Fibroblast of pulmonary artery (primary cell): Measurements from ENCODE around the gene AKR1B15.

Experiments
- DNase-seq: peaks from one replicate; pipeline ENCODE4 v3.0.0-alpha.2; 2010; ENCODE audit warnings: low read depth
- H3K4me3 ChIP-seq: replicated peaks from 2 replicates; pipeline ENCODE4 v1.5.1; 2011; ENCODE audit warnings: low read depth, mild to moderate bottlenecking, control low read depth, low read length, moderate library complexity
- TF ChIP-seq, protein P1 (sequence below): IDR thresholded peaks from 2 replicates; pipeline ENCODE4 v1.5.1; 2011; ENCODE audit warnings: mild to moderate bottlenecking, control low read depth, low read length, inconsistent platforms; ENCODE audit errors: missing control alignments

The AKR1B15 gene

DNA sequence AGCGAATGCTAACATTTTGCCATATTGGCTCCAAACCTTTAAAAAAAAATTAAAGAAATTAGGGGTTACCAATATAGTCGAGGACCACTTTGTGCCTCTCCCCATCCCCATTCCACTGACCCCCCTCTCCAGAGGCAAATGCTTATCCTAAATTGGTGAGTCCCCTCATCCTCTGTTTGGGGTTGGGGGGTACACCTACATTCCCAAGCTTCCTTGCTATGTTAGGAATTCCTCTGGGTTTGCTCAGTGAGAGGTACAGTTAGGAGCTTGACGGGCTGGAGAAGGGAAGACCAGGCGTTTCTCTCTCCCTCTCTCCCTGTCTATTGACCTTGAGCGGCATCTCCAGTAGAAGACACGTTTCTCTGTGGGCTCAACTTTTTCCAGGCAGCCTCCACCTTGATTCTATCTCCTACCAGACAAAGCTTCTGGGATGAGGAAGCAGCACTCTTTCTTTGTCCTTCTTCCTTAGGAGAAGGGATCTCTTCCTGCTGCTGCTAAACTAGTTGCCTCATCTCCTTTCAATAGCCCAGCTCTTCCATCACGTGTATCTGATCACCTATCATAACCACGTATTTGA is 6.6 kb upstream of the AKR1B15 start:
- DNase-seq, result no peak
- H3K4me3 ChIP-seq, result no peak overlapping the region
- TF ChIP-seq, protein P1, sequence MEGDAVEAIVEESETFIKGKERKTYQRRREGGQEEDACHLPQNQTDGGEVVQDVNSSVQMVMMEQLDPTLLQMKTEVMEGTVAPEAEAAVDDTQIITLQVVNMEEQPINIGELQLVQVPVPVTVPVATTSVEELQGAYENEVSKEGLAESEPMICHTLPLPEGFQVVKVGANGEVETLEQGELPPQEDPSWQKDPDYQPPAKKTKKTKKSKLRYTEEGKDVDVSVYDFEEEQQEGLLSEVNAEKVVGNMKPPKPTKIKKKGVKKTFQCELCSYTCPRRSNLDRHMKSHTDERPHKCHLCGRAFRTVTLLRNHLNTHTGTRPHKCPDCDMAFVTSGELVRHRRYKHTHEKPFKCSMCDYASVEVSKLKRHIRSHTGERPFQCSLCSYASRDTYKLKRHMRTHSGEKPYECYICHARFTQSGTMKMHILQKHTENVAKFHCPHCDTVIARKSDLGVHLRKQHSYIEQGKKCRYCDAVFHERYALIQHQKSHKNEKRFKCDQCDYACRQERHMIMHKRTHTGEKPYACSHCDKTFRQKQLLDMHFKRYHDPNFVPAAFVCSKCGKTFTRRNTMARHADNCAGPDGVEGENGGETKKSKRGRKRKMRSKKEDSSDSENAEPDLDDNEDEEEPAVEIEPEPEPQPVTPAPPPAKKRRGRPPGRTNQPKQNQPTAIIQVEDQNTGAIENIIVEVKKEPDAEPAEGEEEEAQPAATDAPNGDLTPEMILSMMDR, result no peak

DNA sequence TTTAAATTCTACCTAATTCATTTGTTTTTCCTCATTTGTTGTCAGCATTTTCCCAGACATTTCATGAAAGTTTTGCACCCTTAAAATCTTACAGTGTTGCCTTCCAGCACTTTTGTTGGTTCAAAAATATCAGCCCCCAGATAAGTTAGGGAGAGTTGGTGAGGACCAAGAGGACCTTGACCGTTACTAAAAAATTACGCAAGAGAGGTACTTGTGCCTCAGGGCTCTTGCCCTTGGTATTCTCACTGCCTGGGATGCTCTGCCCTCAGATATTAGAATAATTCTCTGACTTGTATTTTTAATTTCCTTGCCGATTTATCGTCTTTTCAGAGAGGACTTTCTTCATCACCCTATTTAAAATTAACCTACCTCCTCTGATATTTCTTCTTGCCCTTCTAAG is 3.5 kb upstream of the AKR1B15 start:
- no peak overlapping the region for H3K4me3 ChIP-seq
- TF ChIP-seq, protein P1, result no peak
- DNase-seq, result no peak

DNA sequence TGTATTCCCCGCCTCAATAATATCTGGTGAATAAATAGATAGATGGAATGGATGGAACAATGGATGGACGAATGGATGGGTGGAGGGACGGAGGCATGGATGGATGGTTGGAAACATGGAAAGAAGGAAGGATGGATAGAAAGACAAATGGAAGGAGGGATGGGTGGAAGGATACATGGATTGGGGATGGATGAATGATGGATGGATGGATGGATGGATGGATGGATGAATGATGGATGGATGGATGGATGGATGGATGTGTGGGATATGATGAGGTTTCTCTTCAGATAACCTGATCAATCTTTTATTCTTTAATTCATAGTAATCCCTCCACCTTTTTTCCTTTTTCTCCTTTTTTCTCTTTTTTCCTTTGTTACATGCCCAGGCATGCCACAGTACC is 3.0 kb upstream of the AKR1B15 start:
- TF ChIP-seq, protein P1, result no peak
- H3K4me3 ChIP-seq, result no peak overlapping the region
- no peak for DNase-seq

DNA sequence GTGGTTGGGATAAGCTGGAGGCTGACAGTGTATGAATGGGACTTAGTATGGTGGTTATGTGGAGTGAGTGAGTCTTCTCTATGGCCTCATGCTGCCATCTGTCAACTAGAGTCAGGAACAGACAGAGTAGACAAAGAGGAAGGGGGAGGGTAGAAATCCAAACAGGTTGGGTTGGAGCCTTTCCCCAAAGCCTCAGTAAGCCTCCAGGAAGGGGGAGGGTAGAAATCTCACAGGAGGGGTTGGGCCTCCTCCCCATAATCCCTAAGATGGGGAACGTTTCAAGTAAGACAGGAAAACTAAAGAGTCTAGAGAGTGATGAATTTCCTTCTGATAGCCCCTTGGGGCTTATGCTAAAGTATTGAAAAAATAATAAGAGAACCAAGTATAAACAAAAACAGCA is 2.0 kb upstream of the AKR1B15 start:
- TF ChIP-seq, protein P1, result no peak
- DNase-seq, result no peak
- H3K4me3 ChIP-seq, result no peak overlapping the region

DNA sequence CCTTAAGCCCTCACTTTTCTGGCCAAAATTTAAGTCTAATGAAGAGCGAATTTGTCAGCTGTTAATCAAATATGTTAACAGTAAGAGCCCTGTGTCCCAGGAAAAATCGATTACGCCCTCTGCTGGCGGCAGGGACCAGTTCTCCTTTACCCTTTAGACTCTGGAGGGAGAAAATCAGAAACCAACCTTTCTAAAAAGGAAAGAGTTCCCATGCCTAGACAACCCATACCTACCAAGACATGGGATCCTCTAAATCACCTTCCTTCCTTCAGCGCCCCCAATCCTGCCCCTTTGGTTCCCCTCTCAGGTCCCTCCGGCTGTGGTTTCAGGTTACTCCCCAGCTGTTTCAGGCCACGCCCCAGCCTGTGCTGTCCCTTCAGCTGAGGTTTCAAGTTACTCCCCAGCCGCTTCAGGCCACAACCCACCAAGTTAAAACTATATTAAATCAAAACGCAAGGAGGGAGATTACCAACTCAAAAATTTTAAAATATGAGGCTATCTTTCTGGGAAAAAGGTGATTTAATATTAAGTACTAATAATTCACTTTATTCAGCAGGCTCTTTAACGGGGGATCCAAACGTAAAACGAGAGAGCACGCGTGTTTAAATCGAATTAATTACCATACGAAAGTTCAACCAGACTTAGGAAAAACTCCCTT is 1.4 kb upstream of the AKR1B15 start:
- TF ChIP-seq, protein P1, result peak; percentile 89
- H3K4me3 ChIP-seq, result peak overlapping the region; percentile 55
- peak; percentile 70 for DNase-seq

DNA sequence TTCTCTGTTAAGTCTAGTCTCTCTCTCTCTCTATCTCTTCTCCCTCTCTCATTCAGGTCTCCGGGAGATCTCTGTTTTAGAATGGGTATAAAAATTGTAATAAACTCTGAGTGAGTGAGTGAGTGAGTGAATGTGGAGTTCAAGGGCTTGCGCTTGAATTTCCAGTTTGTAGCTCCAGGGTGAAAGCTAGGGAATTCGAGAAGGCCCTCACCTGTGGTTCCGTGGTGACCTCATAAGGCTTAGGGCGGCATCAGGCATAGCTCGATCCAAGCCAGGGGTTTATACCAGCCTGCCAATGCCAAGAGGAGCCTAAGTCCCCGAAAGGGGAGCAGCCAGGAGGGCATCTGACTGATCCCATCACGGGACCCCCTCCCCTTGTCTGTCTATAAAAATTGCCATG is 456 bp downstream of the AKR1B15 start:
- TF ChIP-seq, protein P1, result no peak
- H3K4me3 ChIP-seq, result no peak overlapping the region
- no peak for DNase-seq

DNA sequence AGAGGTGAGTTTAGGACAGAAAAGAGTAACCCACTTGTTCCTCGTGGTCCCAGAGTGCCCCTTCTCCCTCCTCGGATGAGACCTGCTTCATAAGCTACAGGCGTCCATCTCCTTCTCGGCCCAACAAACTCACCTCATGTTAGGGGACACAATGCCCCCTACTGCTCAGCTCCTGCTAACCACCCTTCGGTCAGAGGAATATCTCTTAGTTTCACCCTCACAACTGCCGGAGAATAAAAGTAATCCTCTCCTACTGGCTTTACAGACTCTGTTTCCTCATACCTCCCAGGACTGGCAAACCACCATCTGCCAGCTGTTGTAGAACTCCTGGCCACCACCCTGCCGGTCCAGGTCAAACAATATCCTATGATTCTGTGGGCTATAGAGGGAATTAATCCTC is 3.2 kb downstream of the AKR1B15 start:
- H3K4me3 ChIP-seq, result no peak overlapping the region
- DNase-seq, result peak; percentile 14
- TF ChIP-seq, protein P1, result peak; percentile 25
